K562 (cell line): ENCODE results near the gene CPNE9. TPM values are rescaled to one million over a fixed set of nuclear protein-coding genes. Genes with fewer than 3 reads are reported as not detected.

Source experiments
- AFF1 ChIP-seq, 2 experiments: fragments of 450-650 bp; IDR thresholded peaks; 2 replicates each; pipeline ENCODE4 v1.6.1; 2018; ENCODE audit warnings: mild to moderate bottlenecking in 2 of 2, low read depth in 1 of 2; ENCODE audit not compliant: partially characterized antibody in 2 of 2
- ARID3A ChIP-seq: IDR thresholded peaks from 2 replicates; pipeline ENCODE4 v1.6.1; 2012; ENCODE audit warnings: low read depth, low read length, improper control_type of control experiment, borderline replicate concordance
- SP1 ChIP-seq: sonication (generic); formaldehyde crosslinking; IDR thresholded peaks from 2 replicates; pipeline ENCODE4 v1.8.1; 2022; ENCODE audit warnings: mild to moderate bottlenecking, missing genetic modification reagents
- TCF7 ChIP-seq: sonication (generic); IDR thresholded peaks from 2 replicates; pipeline ENCODE4 v1.6.1; 2016; ENCODE audit warnings: antibody characterized with exemption, borderline replicate concordance
- XRCC5 ChIP-seq: fragments of 200-400 bp; formaldehyde crosslinking; IDR thresholded peaks from 2 replicates; pipeline ENCODE4 v1.6.1; 2017; ENCODE audit warnings: low read depth, mild to moderate bottlenecking, low read length
- ZBTB11 ChIP-seq, 3 experiments: fragments of 200-800 bp in 1 of 3; fragments of 250-450 bp in 1 of 3; fragments of 450-650 bp in 1 of 3; sonication (Bioruptor Pico) in 1 of 3; sonication (Bioruptor generic) in 1 of 3; formaldehyde crosslinking in 1 of 3; IDR thresholded peaks; 2 replicates each; pipeline versions ENCODE4 v1.6.1 to v1.8.0; 2016 to 2022; ENCODE audit warnings: mild to moderate bottlenecking in 2 of 3, missing genetic modification characterization in 2 of 3, missing compliant biosample characterization in 1 of 3, moderate library complexity in 1 of 3
- ZFX ChIP-seq: sonication (generic); formaldehyde crosslinking; IDR thresholded peaks from 2 replicates; pipeline ENCODE4 v1.8.0; 2022; ENCODE audit warnings: mild to moderate bottlenecking, missing genetic modification reagents, moderate library complexity
- polyA plus RNA-seq, 8 experiments: library from polyadenylated mRNA; depleted of rRNA in 4 of 8; stranded (reverse) in 5 of 8; unstranded in 3 of 8; fragments of >200 nt; fragmentation: Nextera tagmentation in 2 of 8; fragmentation: Illumina TruSeq in 1 of 8; extraction: Ambion mirVana in 2 of 8; extraction: Trizol in 1 of 8; gene quantifications; 2 replicates each; pipeline versions ENCODE4 v1.2.1 to v1.2.3, GENCODE V29; 2011 to 2014; ENCODE audit warnings: inconsistent platforms in 1 of 8, missing spikeins in 1 of 8
- total RNA-seq, 7 experiments: library from RNA; depleted of rRNA in 6 of 7; stranded (reverse); fragments of >200 nt in 6 of 7; fragmentation: Illumina TruSeq in 2 of 7; extraction: Trizol in 2 of 7; gene quantifications; 2 replicates each; pipeline versions ENCODE4 v1.2.1 to v1.2.3, GENCODE V29; 2011 to 2021; ENCODE audit warnings: low replicate concordance in 1 of 7

CPNE9 gene
- total and polyA plus RNA-seq, 9 of the 15 experiments (the other 6 are each of a cell fraction or from before 2014, with no cell fraction given) = 0.22 to 0.56 (median 0.29) TPM; not detected in 3

GRCh38 chr3:9749645-9750555, 46.3 kb downstream of the CPNE9 start, which contains the start of gene OGG1 (continued):
- TF ChIP-seq ZBTB11 (CRISPR knock-in tag; IDR thresholded peaks at IDR 0.05) = peak in 1 of 3 experiments; percentile 84; a peak in 2 of 6 replicates
- no peak for TF ChIP-seq AFF1 (IDR thresholded peaks at IDR 0.05; ENCODE audit: low read depth in 1 of 2, partially characterized antibody in 2 of 2)
- peak; percentile 96 for TF ChIP-seq SP1 (CRISPR knock-in tag)
- peak; percentile 84 for TF ChIP-seq ZFX (CRISPR knock-in tag)
- TF ChIP-seq XRCC5 = peak; percentile 36
- peak; percentile 41; the same call in 1 of the 2 replicates for TF ChIP-seq TCF7
- TF ChIP-seq ARID3A = 0 out of 2 replicates have a peak, but pooled peaks have one; percentile 18
